NCI-H1417 treated with DMSO at 0.1 percent for 48 hours (cell line): Measurements from ENCODE around the gene ADAMTS8.

Experiments
- DNase-seq: peaks from one replicate; lab custom pipeline; 2025; lab: John Stamatoyannopoulos, UW

The ADAMTS8 gene

GRCh38 chr11:130462101-130462885 lies 33.9 kb upstream of the ADAMTS8 start:
- no peak for DNase-seq

DNA sequence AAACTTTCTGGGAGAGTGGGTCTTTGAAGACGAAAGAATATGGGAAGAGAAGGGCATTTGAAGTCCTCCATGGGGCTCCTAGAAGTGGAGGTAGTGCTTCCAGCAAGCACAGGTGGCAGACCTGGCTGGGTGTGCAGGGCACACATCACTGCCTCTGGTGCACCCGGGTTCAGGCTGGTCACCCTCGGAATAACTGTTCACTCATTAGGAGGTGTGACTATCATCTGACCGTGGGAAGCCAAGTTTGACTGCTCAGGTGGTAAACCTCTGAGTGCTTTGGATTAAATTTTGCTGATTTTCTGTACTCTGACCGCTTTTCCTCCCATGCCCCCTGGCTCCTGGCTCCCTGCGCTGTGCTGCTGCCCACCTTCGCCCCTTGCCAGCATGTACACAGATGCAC lies 31.1 kb upstream of the ADAMTS8 start:
- no peak for DNase-seq

GRCh38 chr11:130458410-130458729 lies 30.0 kb upstream of the ADAMTS8 start:
- DNase-seq: no peak

GRCh38 chr11:130457623-130458409 lies 29.4 kb upstream of the ADAMTS8 start:
- DNase-seq: no peak

- DNase-seq: no peak
Measured at GRCh38 chr11:130456286-130456685, 27.9 kb upstream of the ADAMTS8 start.

DNA sequence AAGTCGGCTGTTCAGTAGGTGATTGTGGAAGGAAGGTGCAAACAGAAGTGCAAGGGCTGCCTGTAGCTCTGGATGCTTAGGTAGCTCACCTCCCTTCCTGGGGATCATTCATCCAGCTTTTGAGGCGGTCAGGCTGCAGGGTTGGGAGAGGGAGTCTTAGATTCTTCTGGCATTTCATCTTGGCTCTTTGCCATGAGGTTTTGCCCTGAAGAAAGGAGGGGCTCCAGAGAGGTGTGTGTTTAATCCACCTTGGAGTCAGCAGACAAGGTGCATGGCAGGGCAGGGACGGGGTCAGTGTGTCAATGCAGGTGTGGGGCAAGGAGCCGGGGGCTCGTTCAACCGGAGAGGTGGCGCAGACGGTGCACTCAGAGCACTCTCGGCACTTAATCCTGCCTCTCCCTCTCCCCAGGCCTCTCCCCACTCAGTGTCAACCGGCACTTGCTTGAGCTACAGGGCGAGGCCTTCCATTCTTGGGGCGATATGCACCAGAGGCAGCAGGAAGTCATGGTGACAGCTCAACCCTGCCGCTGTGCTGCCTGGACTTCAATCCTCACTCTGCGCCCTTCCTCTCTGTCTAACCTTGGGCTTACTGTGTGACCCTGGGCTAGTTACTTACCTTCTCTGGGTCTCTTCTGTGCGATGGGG lies 27.2 kb upstream of the ADAMTS8 start:
- no peak for DNase-seq

DNA sequence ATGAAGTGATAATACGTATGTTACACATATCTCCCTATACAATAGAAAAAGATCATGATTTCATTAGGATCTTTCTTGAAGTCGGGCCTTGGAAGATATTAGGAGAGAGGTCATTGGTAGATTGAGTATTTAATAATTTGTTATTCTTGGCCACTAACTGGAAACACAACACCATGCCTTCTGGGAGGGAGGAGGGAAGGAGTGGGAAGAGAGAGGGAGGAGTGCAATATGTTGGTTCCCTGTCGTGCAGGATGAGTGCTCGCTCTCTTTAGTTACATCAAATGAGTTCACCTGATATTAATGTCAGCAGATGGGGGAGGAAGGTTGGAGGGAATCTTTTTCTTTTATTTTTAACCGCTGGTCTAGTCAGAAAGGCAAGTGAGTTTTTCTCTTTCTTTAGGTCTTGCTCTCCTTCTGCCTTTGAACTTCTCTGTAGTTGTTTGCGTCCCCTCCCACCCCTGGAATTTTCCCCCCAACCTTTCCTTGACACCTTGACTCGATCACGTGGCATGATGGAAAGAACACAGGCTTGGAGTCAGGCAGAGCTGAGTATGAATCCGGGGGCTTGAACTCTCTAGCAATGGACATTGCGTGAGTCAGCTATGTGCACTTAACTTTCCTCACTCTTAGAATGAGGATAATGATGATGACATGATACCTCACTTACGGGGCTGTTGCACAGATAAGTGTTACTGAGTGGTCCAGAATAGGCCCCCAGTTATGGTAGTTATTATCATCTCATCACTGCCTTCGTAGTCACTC lies 26.3 kb upstream of the ADAMTS8 start:
- no peak for DNase-seq

- no peak for DNase-seq
Measured at GRCh38 chr11:130452940-130453339, 24.5 kb upstream of the ADAMTS8 start.

- no peak for DNase-seq
Measured at GRCh38 chr11:130452176-130452575, 23.8 kb upstream of the ADAMTS8 start.

- no peak for DNase-seq
Measured at GRCh38 chr11:130451231-130452019, 23.0 kb upstream of the ADAMTS8 start.

DNA sequence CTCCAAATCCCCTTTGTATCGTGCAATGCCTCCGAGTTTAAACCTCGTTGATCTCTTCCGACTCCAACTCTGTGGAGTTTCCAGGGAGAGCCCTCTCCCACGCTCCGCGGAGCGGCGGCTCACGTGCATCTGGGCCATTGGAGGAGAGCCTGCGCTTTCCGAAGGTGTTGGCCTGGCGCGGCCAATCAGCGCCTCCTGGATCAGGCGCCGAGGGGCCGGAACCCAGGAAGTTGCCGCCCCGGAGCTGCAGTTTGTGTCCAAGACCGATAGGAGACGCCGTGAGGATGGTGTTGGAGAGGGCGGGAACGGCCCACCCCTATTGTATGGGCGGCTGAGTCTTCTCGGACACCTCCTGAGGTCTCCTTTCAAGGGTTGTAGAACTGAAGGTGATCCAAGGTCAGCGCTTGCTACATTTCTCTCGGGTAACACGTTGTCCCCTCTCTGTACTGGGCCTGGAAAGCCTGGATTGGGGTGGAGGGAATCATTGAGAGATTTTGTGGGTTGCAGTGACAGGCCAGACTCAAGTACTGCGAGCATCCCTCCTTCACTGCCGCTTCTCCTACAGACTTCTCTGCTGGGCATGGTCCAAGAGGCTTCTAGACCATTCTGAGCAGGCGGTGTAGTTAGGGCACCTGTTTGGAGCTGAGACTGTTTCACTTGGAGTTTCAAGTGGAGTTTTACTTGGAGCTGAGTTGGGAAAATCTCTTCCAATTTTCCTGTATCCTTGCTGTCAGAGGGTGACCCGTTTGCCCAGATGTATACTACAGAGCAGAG lies 21.8 kb upstream of the ADAMTS8 start:
- no peak for DNase-seq

DNA sequence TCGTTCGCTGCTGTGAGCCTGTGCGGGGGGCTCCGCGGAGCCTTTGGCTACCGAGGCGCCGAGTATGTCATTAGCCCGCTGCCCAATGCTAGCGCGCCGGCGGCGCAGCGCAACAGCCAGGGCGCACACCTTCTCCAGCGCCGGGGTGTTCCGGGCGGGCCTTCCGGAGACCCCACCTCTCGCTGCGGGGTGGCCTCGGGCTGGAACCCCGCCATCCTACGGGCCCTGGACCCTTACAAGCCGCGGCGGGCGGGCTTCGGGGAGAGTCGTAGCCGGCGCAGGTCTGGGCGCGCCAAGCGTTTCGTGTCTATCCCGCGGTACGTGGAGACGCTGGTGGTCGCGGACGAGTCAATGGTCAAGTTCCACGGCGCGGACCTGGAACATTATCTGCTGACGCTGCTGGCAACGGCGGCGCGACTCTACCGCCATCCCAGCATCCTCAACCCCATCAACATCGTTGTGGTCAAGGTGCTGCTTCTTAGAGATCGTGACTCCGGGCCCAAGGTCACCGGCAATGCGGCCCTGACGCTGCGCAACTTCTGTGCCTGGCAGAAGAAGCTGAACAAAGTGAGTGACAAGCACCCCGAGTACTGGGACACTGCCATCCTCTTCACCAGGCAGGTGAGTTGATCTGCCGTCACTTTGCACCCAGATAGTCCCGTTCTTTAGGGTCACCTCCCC lies 21.0 kb upstream of the ADAMTS8 start:
- no peak for DNase-seq

- no peak for DNase-seq
Measured at GRCh38 chr11:130448416-130449309, 20.3 kb upstream of the ADAMTS8 start, which contains the start of gene ADAMTS15. Gene ADAMTS15 (plus strand): TSS chr11:130448645. CDS start chr11:130448974, 329 bp downstream.

DNA sequence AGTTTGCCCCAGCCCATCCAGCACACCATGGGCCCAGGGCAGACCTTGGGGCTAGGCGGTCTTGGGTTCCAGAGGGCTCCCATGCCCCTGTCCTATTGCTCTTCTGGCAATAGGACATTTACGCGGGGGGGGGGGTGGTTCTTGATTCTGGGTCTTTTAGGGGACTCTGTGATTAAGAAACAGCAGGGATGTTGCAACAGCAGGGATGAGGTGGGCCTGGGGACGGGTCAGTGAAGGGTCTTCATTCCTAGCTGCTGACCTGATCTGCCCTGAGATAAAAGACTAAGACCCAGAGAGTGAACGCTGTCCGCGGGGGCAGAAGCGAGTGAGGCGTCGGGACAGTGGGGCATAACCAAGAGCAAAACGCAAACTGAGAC lies 19.6 kb upstream of the ADAMTS8 start:
- no peak for DNase-seq

GRCh38 chr11:130445788-130446187 lies 17.4 kb upstream of the ADAMTS8 start:
- DNase-seq: no peak

- DNase-seq: no peak
Measured at GRCh38 chr11:130442737-130443136, 14.3 kb upstream of the ADAMTS8 start.

DNA sequence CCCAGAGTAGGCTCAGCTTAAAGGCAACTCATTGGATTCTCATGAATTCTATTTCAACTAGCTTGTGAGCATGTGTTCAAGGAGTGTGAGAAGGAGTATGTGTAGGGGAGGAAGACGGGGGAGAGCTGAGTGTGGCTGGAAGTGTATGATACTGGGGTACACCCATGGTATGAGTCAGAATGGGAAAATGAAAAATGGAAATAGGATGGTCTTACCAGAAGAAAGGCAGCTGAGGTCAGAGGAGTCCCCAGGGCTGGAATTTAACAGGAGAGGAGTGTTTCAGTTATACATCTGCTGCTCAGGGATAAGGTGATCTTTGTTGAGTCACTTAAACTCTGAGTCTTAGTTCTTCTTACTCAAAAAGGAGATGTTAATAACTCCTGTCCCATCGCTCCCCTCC lies 13.3 kb upstream of the ADAMTS8 start:
- DNase-seq: no peak

DNA sequence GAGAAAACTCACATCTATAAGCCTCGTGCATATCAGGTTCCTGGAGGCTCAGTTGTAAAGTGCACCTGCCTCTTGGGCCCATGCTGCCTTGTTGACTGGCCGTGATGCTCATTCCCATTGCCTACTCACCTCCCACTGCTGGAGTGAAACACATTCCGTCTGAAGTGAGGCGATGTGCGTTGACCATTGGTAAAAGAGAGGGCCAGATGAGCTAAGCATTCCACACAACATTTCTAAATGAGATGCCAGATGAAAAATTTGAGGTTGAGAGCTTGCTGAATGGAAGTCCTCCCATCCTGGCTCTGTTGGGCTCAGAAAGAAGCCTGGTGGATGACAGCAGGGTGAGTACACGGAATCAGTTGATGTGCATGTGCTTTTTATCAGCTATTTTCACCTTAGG lies 11.5 kb upstream of the ADAMTS8 start:
- no peak for DNase-seq

DNA sequence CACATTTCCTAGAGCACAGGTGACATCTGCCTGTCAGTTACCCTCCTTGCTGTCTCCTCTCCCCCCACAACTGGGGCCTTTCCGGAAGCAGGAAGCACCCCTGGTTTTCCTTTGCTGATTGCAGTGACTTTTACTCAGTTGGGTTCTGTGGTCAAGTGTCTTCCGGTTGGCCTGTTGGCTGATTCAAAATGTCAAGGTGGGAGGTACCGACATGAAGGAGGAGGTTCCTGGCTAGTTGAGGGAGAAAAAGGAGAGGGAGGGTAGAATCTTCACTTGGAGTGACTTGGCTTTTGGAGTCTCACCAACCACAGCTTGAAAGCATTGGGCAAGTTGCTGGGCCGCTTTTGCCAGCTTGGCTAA lies 10.7 kb upstream of the ADAMTS8 start:
- no peak for DNase-seq
